OCI-LY1 (cell line): Measurements from ENCODE around the gene NELFCD.

ENCODE experiments used
- H2AFZ ChIP-seq: fragments of 200-600 bp; sonication (generic), shearing (Covaris generic); 2 replicates; pipeline ENCODE4 v1.6.0; 2014; ENCODE audit warnings: antibody characterized with exemption, mild to moderate bottlenecking, low read length
- H3F3A ChIP-seq: fragments of 200-600 bp; sonication (generic), shearing (Covaris generic); 2 replicates; pipeline ENCODE4 v1.6.0; 2014; ENCODE audit warnings: mild to moderate bottlenecking, antibody characterized with exemption, low read length, moderate library complexity; ENCODE audit not compliant: insufficient read depth
- H3K27ac ChIP-seq: fragments of 200-600 bp; sonication (generic); 2 replicates; pipeline ENCODE4 v1.5.1; 2014; ENCODE audit warnings: low read length, mixed run types, mild to moderate bottlenecking, low read depth; ENCODE audit not compliant: poor library complexity, severe bottlenecking
- H3K27me3 ChIP-seq: fragments of 200-600 bp; sonication (generic); 2 replicates; pipeline ENCODE4 v1.6.0; 2014; ENCODE audit warnings: antibody characterized with exemption, mild to moderate bottlenecking, low read length, moderate library complexity; ENCODE audit not compliant: insufficient read depth
- H3K36me3 ChIP-seq: fragments of 200-600 bp; sonication (generic); 2 replicates; pipeline ENCODE4 v1.6.1; 2014; ENCODE audit warnings: mild to moderate bottlenecking, antibody characterized with exemption, low read length, moderate library complexity, mixed read lengths; ENCODE audit not compliant: insufficient read depth
- H3K4me1 ChIP-seq: fragments of 200-600 bp; sonication (generic); 2 replicates; pipeline ENCODE4 v1.5.1; 2014; ENCODE audit warnings: mild to moderate bottlenecking, low read length, moderate library complexity; ENCODE audit not compliant: insufficient read depth, severe bottlenecking
- H3K4me2 ChIP-seq: fragments of 200-600 bp; sonication (generic), shearing (Covaris generic); 2 replicates; pipeline ENCODE4 v1.6.1; 2014; ENCODE audit warnings: low read length
- H3K4me3 ChIP-seq: fragments of 200-600 bp; sonication (generic); 2 replicates; pipeline ENCODE4 v1.5.1; 2014; ENCODE audit warnings: low read length, low read depth, mild to moderate bottlenecking, mixed read lengths; ENCODE audit not compliant: poor library complexity, severe bottlenecking
- H3K79me2 ChIP-seq: fragments of 200-600 bp; shearing (Covaris generic); 2 replicates; pipeline ENCODE4 v1.6.1; 2016; ENCODE audit warnings: mixed run types, low read length, mixed read lengths; ENCODE audit not compliant: insufficient read depth
- H3K9ac ChIP-seq: fragments of 200-600 bp; sonication (generic), shearing (Covaris generic); 2 replicates; pipeline ENCODE4 v1.6.1; 2014; ENCODE audit warnings: mild to moderate bottlenecking, low read length, mixed read lengths
- H3K9me2 ChIP-seq: fragments of 200-600 bp; sonication (generic), shearing (Covaris generic); 2 replicates; pipeline ENCODE4 v1.6.1; 2014; ENCODE audit warnings: low read depth, mild to moderate bottlenecking, low read length, mixed read lengths
- H3K9me3 ChIP-seq: fragments of 200-600 bp; shearing (Covaris generic); 2 replicates; pipeline ENCODE4 v1.6.1; 2014; ENCODE audit warnings: low read length, mixed read lengths
- H4K20me1 ChIP-seq: fragments of 200-600 bp; sonication (generic), shearing (Covaris generic); 2 replicates; pipeline ENCODE4 v1.6.0; 2016; ENCODE audit warnings: mild to moderate bottlenecking, low read length; ENCODE audit not compliant: insufficient read depth
- CTCF ChIP-seq: fragments of 200-600 bp; sonication (generic), shearing (Covaris generic); IDR thresholded peaks from 2 replicates; pipeline ENCODE4 v1.5.1; 2017; ENCODE audit warnings: mild to moderate bottlenecking, antibody characterized with exemption, low read length, moderate library complexity, mixed read lengths
- EZH2 ChIP-seq: fragments of 200-600 bp; sonication (generic), shearing (Covaris generic); IDR thresholded peaks from 2 replicates; pipeline ENCODE4 v1.8.0; 2017; ENCODE audit warnings: borderline replicate concordance, mixed run types, mild to moderate bottlenecking, antibody characterized with exemption, low read length, moderate library complexity, mixed read lengths

NELFCD gene

GRCh38 chr20:59044295-59044694 lies 63.2 kb downstream of the NELFCD start:
- TF ChIP-seq EZH2, result no peak
- TF ChIP-seq CTCF, result no peak
- no peak overlapping the region for H3K9ac ChIP-seq
- no peaks in the 10 kb centered on the region for H3K27me3 ChIP-seq
- H3F3A ChIP-seq, result no peaks in the 10 kb centered on the region
- H4K20me1 ChIP-seq, result no peaks in the 10 kb centered on the region
- no peak overlapping the region for H3K4me3 ChIP-seq
- H3K4me2 ChIP-seq, result no peak overlapping the region
- no peak overlapping the region for H3K27ac ChIP-seq
- H3K4me1 ChIP-seq, result peaks cover 41% of the 10 kb centered on the region
- no peak overlapping the region for H2AFZ ChIP-seq
- peaks cover 31% of the 10 kb centered on the region for H3K79me2 ChIP-seq
- no peaks in the 10 kb centered on the region for H3K9me3 ChIP-seq
- no peaks in the 10 kb centered on the region for H3K9me2 ChIP-seq
- peaks cover 18% of the 10 kb centered on the region for H3K36me3 ChIP-seq
